GM20000 (cell line): ENCODE results near the gene ABCC10.
"Not testable (repeated sequence)": the region's sequence is repeated elsewhere in the genome, so short reads cannot be mapped to it uniquely, and the experiment has no call there.

Experiments
- DNase-seq: peaks from one replicate; pipeline ENCODE4 v3.0.0; 2012; ENCODE audit warnings: low spot score
- CTCF ChIP-seq: IDR thresholded peaks from 2 replicates; pipeline ENCODE4 v1.5.1; 2012; ENCODE audit warnings: mild to moderate bottlenecking, control low read depth; ENCODE audit errors: extremely low read depth, missing control alignments

Gene ABCC10

DNA sequence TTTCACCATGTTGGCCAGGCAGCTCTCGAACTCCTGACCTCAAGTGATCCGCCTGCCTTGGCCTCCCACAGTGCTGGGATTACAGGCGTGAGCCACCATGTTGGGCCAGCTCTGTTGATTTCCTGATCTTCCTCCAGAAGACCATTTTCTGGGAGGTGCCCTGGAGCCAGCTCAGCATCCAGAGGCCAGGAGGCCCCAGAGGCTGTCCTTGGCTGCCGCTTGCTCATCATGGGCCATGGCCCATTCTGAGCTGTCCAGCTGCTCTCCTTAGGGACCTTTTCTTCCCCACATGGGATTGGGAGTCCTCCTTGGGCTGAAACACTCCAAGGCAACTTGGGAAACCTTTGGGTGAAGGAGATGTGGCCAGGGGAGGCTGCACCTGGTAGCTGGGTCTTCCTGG, 67.4 kb downstream of the ABCC10 start:
- TF ChIP-seq CTCF: no peak
- no peak for DNase-seq

GRCh38 chr6:43495409-43495941, 68.1 kb downstream of the ABCC10 start:
- TF ChIP-seq CTCF: peak; percentile 10
- DNase-seq: no peak

GRCh38 chr6:43496370-43497128, 69.2 kb downstream of the ABCC10 start:
- DNase-seq: peak; percentile 54
- TF ChIP-seq CTCF: peak; percentile 50

- TF ChIP-seq CTCF: no peak
- no peak for DNase-seq
These were observed 69.7 kb downstream of the ABCC10 start for GRCh38 chr6:43497129-43497396.

GRCh38 chr6:43497689-43498088, 70.3 kb downstream of the ABCC10 start:
- TF ChIP-seq CTCF: no peak
- DNase-seq: no peak

GRCh38 chr6:43498291-43498690, 71.0 kb downstream of the ABCC10 start:
- DNase-seq: not testable (repeated sequence)

GRCh38 chr6:43499028-43499815, 71.9 kb downstream of the ABCC10 start:
- DNase-seq: no peak
- no peak for TF ChIP-seq CTCF
